Panc1 (cell line): Measurements from ENCODE around the gene COIL. TPM values are rescaled to one million over a fixed set of nuclear protein-coding genes. Genes with fewer than 3 reads are reported as not detected.

ENCODE experiments used
- ATAC-seq: fragments of 200-7000 bp; cut with Tn5 transposase; 2 replicates; pipeline ENCODE4 v1.9.1; 2020; ENCODE audit warnings: mild to moderate bottlenecking, moderate library complexity
- BruUV-seq: library from RNA; stranded (reverse); fragments of 400-500 nt; replicated peaks from 2 replicates; lab custom pipeline; 2021; lab: Mats Ljungman, UMichigan
- CTCF ChIA-PET: fragments of 300-600 bp; sonication (Branson Sonifier 250); formaldehyde crosslinking; loops from one replicate; lab custom pipeline; 2022; ENCODE audit warnings: antibody characterized with exemption; lab: Charles Lee
- POLR2A ChIA-PET: fragments of 300-600 bp; sonication (Branson Sonifier 250); formaldehyde crosslinking; loops from one replicate; lab custom pipeline; 2022; ENCODE audit warnings: antibody characterized with exemption; lab: Charles Lee
- DNase-seq: peaks from one replicate; pipeline ENCODE4 v3.0.0-alpha.2; 2010; ENCODE audit warnings: low read depth, low spot score
- H3K27ac ChIP-seq: 2 replicates; pipeline ENCODE4 v1.5.1; 2011; ENCODE audit warnings: mild to moderate bottlenecking, low read length, inconsistent platforms
- H3K27me3 ChIP-seq: fragments of 200-500 bp; sonication (Bioruptor generic); 2 replicates; pipeline ENCODE4 v1.6.0; 2014; ENCODE audit warnings: low read length, inconsistent platforms; ENCODE audit not compliant: control insufficient read depth, insufficient read depth
- H3K36me3 ChIP-seq: fragments of 200-500 bp; sonication (Bioruptor generic); 2 replicates; pipeline ENCODE4 v1.5.1; 2014; ENCODE audit warnings: inconsistent platforms, mild to moderate bottlenecking, low read length, moderate library complexity; ENCODE audit not compliant: control insufficient read depth, insufficient read depth
- H3K4me1 ChIP-seq: 2 replicates; pipeline ENCODE4 v1.5.1; 2011; ENCODE audit warnings: inconsistent platforms, mild to moderate bottlenecking, low read length, moderate library complexity; ENCODE audit not compliant: control insufficient read depth, insufficient read depth
- H3K4me3 ChIP-seq, 2 experiments: 2 replicates each; pipeline ENCODE4 v1.5.1; 2011 to 2012; ENCODE audit warnings: low read depth in 2 of 2, low read length in 2 of 2, mild to moderate bottlenecking in 2 of 2, inconsistent platforms in 1 of 2, moderate library complexity in 1 of 2
- H3K9me3 ChIP-seq: fragments of 200-500 bp; sonication (Bioruptor generic); 2 replicates; pipeline ENCODE4 v1.5.1; 2014; ENCODE audit warnings: low read depth, mild to moderate bottlenecking, inconsistent platforms, low read length, moderate library complexity; ENCODE audit not compliant: control insufficient read depth, insufficient read depth
- POLR2AphosphoS5 ChIP-seq: IDR thresholded peaks from 2 replicates; pipeline ENCODE4 v1.6.1; 2012; ENCODE audit warnings: mild to moderate bottlenecking, low read depth, low read length, moderate library complexity
- REST ChIP-seq, 2 experiments: IDR thresholded peaks; 2 replicates each; pipeline ENCODE4 v1.6.1; 2011 to 2012; ENCODE audit warnings: low read depth in 2 of 2, control low read depth in 1 of 2, low read length in 1 of 2, mild to moderate bottlenecking in 1 of 2, moderate library complexity in 1 of 2; ENCODE audit not compliant: insufficient read depth in 1 of 2
- SIN3A ChIP-seq: IDR thresholded peaks from 2 replicates; pipeline ENCODE4 v1.6.1; 2012; ENCODE audit warnings: low read depth, mild to moderate bottlenecking, low read length, moderate library complexity, borderline replicate concordance; ENCODE audit not compliant: insufficient read depth
- TCF7L2 ChIP-seq: IDR thresholded peaks from 2 replicates; pipeline ENCODE4 v1.6.1; 2011; ENCODE audit warnings: mild to moderate bottlenecking, low read depth, low read length, inconsistent platforms
- in situ Hi-C: cut with HindIII; loops from 2 replicates; pipeline ENCODE4 v1.10.0; 2016; ENCODE audit warnings: low sequenced_read_pairs, low pct_unique_long_range_greater_than_20kb
- intact Hi-C: fragments of 100-400 bp; cut with micrococcal nuclease; formaldehyde crosslinking; loops from one replicate; pipeline ENCODE4 v1.10.0; 2022; ENCODE audit not compliant: unreplicated experiment
- total RNA-seq: library from RNA; stranded (reverse); gene quantifications from one replicate; pipeline ENCODE4 v1.2.1, GENCODE V29; 2021; ENCODE audit not compliant: unreplicated experiment
- TF ChIP-seq, protein P1 (sequence below): fragments of 450-650 bp; IDR thresholded peaks from 2 replicates; pipeline ENCODE4 v1.5.1; 2017; ENCODE audit warnings: mild to moderate bottlenecking

The COIL gene
- total RNA-seq, 1 experiment from 2014 or later = 32.9 TPM

DNA sequence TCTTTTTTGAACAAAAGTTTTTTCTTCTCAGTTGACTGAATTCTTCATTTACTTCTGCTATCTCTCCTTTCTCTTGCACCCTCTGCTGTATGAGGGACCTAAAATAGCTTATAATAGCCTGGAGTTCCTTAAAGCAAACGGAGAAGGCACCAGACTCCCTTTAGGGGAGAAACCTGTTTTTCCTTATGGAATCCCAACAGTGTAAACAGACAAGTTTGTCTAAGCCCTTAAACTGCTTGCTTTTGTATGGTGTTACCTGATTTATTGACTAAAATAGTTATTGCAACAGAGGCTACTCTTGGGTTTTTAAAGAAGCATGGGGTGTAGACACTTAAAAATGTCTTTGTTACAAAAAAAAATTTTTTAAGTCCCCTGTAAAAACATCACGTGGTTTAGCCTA, 34.1 kb downstream of the COIL start:
- POLR2A ChIA-PET = interaction anchor here (1.0 kb wide), 1 partner anchor 14 kb away, joined by 7 read pairs; no protein-coding TSS in a partner anchor
- CTCF ChIA-PET = no interaction called here
- in situ Hi-C loops = no loop called here

GRCh38 chr17:56926270-56926669, 34.6 kb downstream of the COIL start:
- Histone ChIP-seq H3K4me3 (no peak overlapping the region), H3K9me3 (peaks cover 28% of the 10 kb centered on the region; the same call in 1 of the 2 replicates), H3K36me3 (no peaks in the 10 kb centered on the region), H3K27me3 (no peaks in the 10 kb centered on the region), H3K4me1 (no peaks in the 10 kb centered on the region), H3K27ac (no peak overlapping the region)
- in situ Hi-C loops = no loop called here
- DNase-seq = no peak
- TF ChIP-seq, protein P1, sequence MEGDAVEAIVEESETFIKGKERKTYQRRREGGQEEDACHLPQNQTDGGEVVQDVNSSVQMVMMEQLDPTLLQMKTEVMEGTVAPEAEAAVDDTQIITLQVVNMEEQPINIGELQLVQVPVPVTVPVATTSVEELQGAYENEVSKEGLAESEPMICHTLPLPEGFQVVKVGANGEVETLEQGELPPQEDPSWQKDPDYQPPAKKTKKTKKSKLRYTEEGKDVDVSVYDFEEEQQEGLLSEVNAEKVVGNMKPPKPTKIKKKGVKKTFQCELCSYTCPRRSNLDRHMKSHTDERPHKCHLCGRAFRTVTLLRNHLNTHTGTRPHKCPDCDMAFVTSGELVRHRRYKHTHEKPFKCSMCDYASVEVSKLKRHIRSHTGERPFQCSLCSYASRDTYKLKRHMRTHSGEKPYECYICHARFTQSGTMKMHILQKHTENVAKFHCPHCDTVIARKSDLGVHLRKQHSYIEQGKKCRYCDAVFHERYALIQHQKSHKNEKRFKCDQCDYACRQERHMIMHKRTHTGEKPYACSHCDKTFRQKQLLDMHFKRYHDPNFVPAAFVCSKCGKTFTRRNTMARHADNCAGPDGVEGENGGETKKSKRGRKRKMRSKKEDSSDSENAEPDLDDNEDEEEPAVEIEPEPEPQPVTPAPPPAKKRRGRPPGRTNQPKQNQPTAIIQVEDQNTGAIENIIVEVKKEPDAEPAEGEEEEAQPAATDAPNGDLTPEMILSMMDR = no peak
- TF ChIP-seq POLR2AphosphoS5 (no peak), SIN3A (no peak), TCF7L2 (no peak), REST (IDR thresholded peaks at IDR 0.05; ENCODE audit: insufficient read depth in 1 of 2, low read depth in 2 of 2, low read length in 1 of 2) (no peak)
- no TSS peak for BruUV-seq
- ChIA-PET POLR2A (no interaction called here), CTCF (no interaction called here)
- no peak for ATAC-seq
- intact Hi-C loops = no loop called here

More for the DNA sequence above, 34.1 kb downstream of the COIL start:
- Histone ChIP-seq H3K27me3 (no peaks in the 10 kb centered on the region), H3K4me1 (no peaks in the 10 kb centered on the region), H3K36me3 (no peaks in the 10 kb centered on the region), H3K9me3 (peaks cover 28% of the 10 kb centered on the region; the same call in 1 of the 2 replicates), H3K4me3 (no peak overlapping the region), H3K27ac (no peak overlapping the region)
- BruUV-seq = no TSS peak
- ATAC-seq (no peak), DNase-seq (no peak)
- intact Hi-C loops = no loop called here
- TF ChIP-seq POLR2AphosphoS5 (no peak), REST (IDR thresholded peaks at IDR 0.05; ENCODE audit: insufficient read depth in 1 of 2, low read depth in 2 of 2, low read length in 1 of 2) (no peak), TCF7L2 (no peak), SIN3A (no peak)
- TF ChIP-seq, protein P1 = no peak
